Activated CD8-positive, alpha-beta T cell treated with anti-CD3 and anti-CD28 coated beads for 36 hours (primary cell): ENCODE data around the gene DUOXA2. TPM values are rescaled to one million over a fixed set of nuclear protein-coding genes. Genes with fewer than 3 reads are reported as not detected.
"Not testable (repeated sequence)": the region's sequence is repeated elsewhere in the genome, so short reads cannot be mapped to it uniquely, and the experiment has no call there.

Experiments
- ATAC-seq: fragments of 200-7000 bp; cut with Tn5 transposase; one replicate; pipeline ENCODE4 v1.10.0; 2021; ENCODE audit warnings: mild to moderate bottlenecking, moderate library complexity
- CTCF ChIA-PET: fragments of 350-600 bp; sonication (Branson Sonifier 250); formaldehyde crosslinking; loops from one replicate; lab custom pipeline; 2021; ENCODE audit warnings: antibody characterized with exemption; lab: Charles Lee
- POLR2A ChIA-PET: fragments of 350-600 bp; sonication (Branson Sonifier 250); formaldehyde crosslinking; loops from one replicate; lab custom pipeline; 2021; ENCODE audit warnings: antibody characterized with exemption; lab: Charles Lee
- DNase-seq: peaks from one replicate; pipeline ENCODE4 v3.0.0-alpha.2; 2020
- H3K27ac Mint-ChIP-seq: one replicate; pipeline ENCODE4 v1.8.0; 2021; ENCODE audit warnings: mild to moderate bottlenecking, mixed read lengths
- H3K27me3 Mint-ChIP-seq: one replicate; pipeline ENCODE4 v1.8.0; 2021; ENCODE audit warnings: mixed read lengths
- H3K36me3 Mint-ChIP-seq: one replicate; pipeline ENCODE4 v1.8.0; 2021; ENCODE audit warnings: low read depth, mixed read lengths
- H3K4me1 Mint-ChIP-seq: one replicate; pipeline ENCODE4 v1.8.0; 2021; ENCODE audit warnings: low read depth, mixed read lengths
- H3K4me3 Mint-ChIP-seq: one replicate; pipeline ENCODE4 v1.8.0; 2021; ENCODE audit warnings: mild to moderate bottlenecking, moderate library complexity, mixed read lengths
- H3K9me3 Mint-ChIP-seq: one replicate; pipeline ENCODE4 v1.8.0; 2021; ENCODE audit warnings: mixed read lengths
- intact Hi-C: fragments of 100-400 bp; cut with micrococcal nuclease; formaldehyde crosslinking; loops from one replicate; pipeline ENCODE4 v1.10.0; 2022
- total RNA-seq, 2 experiments: library from RNA; stranded (reverse); gene quantifications; one replicate each; pipeline ENCODE4 v1.2.3, GENCODE V29; 2021
- TF ChIP-seq, protein P1 (sequence below): fragments of 200-600 bp; IDR thresholded peaks from one replicate; pipeline ENCODE4 v1.8.0; 2022; ENCODE audit warnings: antibody characterized with exemption, mild to moderate bottlenecking

DUOXA2 gene
- total RNA-seq, 2 experiments from 2014 or later = not detected

DNA sequence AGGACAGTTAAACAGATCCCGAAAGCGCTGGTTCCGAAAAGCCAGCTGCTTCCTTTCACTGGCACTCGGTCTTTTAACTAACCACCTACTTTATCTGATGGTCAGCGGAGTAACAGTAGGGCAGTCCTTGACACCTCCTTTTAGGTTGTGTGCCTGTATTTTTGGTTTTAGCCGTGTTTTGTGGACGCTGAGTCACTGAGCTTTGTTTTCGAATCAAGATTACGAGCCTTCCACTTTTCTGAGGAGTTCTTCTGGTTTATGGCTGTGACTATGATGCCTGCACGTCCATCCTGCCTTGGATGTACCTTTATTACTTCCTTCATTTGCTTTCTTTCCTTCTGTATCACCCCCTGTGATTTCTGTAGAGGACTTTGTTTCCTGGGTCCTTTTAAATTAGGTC, 31.7 kb upstream of the DUOXA2 start:
- H3K4me1 Mint-ChIP-seq, H3K36me3 Mint-ChIP-seq, ATAC-seq, POLR2A ChIA-PET, H3K4me3 Mint-ChIP-seq, intact Hi-C loops, H3K9me3 Mint-ChIP-seq, H3K27ac Mint-ChIP-seq, DNase-seq: not testable (repeated sequence)
- CTCF ChIA-PET = interaction anchor here (1.6 kb wide), 1 partner anchor 36 kb away, joined by 4 read pairs; no protein-coding TSS in a partner anchor
- H3K27me3 Mint-ChIP-seq = peaks cover 11% of the 10 kb centered on the region

DNA sequence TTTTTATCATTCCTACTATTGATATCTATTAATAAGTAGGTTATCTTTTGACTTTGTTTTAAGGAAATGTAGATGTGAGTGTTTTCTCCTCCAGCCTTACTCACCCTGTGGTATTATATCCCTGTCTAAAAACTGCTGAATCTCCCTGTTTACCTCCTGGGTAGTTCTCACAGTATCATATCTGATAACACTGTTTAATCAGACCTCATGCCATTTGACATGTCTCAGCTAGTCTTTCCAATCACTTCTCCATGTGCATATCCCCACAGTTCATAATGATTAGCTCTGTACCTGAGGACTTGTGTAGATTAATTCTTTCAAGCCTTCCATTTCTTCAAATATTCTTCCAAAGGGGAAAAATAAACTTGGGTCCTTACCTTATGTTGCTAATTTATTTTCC, 30.9 kb upstream of the DUOXA2 start:
- ATAC-seq (no peak), DNase-seq (no peak)
- no peaks in the 10 kb centered on the region for H3K4me1 Mint-ChIP-seq
- POLR2A ChIA-PET = no interaction called here
- H3K27me3 Mint-ChIP-seq = peaks cover 13% of the 10 kb centered on the region
- H3K9me3 Mint-ChIP-seq = no peaks in the 10 kb centered on the region
- H3K4me3 Mint-ChIP-seq = no peak overlapping the region
- intact Hi-C loops = no loop called here
- TF ChIP-seq, protein P1, sequence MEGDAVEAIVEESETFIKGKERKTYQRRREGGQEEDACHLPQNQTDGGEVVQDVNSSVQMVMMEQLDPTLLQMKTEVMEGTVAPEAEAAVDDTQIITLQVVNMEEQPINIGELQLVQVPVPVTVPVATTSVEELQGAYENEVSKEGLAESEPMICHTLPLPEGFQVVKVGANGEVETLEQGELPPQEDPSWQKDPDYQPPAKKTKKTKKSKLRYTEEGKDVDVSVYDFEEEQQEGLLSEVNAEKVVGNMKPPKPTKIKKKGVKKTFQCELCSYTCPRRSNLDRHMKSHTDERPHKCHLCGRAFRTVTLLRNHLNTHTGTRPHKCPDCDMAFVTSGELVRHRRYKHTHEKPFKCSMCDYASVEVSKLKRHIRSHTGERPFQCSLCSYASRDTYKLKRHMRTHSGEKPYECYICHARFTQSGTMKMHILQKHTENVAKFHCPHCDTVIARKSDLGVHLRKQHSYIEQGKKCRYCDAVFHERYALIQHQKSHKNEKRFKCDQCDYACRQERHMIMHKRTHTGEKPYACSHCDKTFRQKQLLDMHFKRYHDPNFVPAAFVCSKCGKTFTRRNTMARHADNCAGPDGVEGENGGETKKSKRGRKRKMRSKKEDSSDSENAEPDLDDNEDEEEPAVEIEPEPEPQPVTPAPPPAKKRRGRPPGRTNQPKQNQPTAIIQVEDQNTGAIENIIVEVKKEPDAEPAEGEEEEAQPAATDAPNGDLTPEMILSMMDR = no peak
- CTCF ChIA-PET = interaction anchor here (1.6 kb wide), 1 partner anchor 35 kb away, joined by 4 read pairs; no protein-coding TSS in a partner anchor
- no peaks in the 10 kb centered on the region for H3K36me3 Mint-ChIP-seq
- no peak overlapping the region for H3K27ac Mint-ChIP-seq

DNA sequence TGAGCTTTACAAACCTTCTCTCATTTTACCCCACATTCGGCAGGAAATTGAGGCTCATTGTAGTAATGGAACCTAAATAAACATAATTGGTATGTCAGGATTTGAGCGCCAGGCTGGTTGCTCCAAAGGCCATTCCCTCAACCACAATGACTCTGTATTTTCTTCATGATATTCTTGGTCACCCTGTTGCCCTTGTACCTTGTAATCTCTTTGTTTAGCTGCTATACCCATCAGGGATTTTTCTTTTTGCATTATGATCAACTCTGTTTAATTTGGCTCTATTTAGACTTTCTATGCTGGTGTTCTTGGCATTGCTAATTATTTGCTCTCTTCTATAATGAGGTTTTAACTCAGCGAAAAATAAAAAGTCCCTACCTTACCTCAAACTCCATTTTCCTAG, 30.0 kb upstream of the DUOXA2 start:
- Mint-ChIP-seq H3K36me3 (no peaks in the 10 kb centered on the region), H3K27me3 (peaks cover 13% of the 10 kb centered on the region), H3K4me3 (no peak overlapping the region), H3K4me1 (no peaks in the 10 kb centered on the region), H3K9me3 (no peaks in the 10 kb centered on the region), H3K27ac (no peak overlapping the region)
- DNase-seq = no peak
- intact Hi-C loops = no loop called here
- ATAC-seq = no peak
- TF ChIP-seq, protein P1 = no peak
- ChIA-PET POLR2A (no interaction called here), CTCF (no interaction called here)

DNA sequence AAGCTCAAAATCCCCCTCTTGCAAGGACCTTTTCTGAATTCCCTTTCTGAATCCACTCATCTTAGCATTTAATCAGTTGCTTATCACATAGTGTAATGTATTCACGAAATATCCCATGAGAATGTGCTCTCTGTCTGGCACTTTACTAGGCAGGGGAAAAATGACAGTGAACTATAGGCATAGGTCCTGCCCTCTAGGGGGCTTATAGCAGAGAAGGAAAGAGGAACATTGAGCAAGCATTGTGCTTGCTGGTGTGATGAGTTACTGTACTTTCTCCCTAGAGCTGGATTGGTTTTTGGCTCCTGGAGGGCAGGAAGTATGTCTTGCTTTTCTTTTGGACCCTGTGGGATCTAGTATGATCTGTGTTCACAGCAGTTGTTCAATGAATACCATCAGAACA, 26.6 kb upstream of the DUOXA2 start:
- POLR2A ChIA-PET = no interaction called here
- DNase-seq = no peak
- H3K36me3 Mint-ChIP-seq = no peaks in the 10 kb centered on the region
- peaks cover 28% of the 10 kb centered on the region for H3K27me3 Mint-ChIP-seq
- H3K9me3 Mint-ChIP-seq = no peaks in the 10 kb centered on the region
- no peak for ATAC-seq
- no peak overlapping the region for H3K4me3 Mint-ChIP-seq
- intact Hi-C loops = no loop called here
- TF ChIP-seq, protein P1 = no peak
- H3K4me1 Mint-ChIP-seq = no peaks in the 10 kb centered on the region
- no peak overlapping the region for H3K27ac Mint-ChIP-seq
- CTCF ChIA-PET = interaction anchor here (2.2 kb wide), 1 partner anchor 31 kb away, joined by 10 read pairs; no protein-coding TSS in a partner anchor

DNA sequence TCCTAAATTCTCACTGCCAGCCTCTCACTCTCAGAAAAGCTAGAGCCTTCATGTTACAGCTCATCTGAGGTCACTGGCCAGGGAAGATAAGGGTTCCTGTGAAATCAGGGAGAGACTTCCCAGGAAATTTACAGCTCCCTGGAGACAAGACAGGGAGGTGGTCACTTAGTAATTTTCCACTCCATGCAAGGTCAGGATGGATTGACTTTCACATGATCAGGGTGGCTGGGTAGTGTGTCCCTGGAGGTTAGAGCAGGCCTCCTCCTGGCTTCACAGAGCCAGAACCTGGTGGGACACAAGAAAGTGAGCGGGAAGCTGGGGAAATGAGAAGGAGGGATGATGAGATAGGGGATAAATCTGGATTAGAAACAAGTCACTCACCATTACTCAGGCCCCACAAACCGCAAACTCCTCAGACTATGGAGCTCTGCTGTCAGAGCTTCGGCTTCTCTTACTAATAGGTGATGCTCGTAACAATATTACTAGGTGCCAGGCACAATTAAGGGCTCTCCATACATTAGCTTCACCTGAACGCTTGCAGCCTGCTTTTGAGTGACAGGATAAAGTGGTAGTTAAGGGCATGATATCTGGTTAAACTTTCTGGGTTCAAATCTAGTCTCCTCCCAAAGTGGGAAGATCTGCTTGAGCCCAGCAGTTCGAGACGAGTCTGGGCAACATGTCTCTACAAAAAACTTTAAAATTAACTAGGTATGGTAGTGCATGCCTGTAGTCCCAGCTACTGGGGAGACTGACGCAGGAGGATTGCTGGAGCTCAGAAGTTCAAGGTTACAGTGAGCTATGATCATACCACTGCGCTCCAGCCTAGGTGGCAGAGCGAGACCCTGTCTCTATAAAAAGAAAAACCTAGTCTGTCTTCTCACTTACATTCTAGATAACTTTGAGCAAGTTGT, 25.1 kb upstream of the DUOXA2 start:
- CTCF ChIA-PET = interaction anchor here (1.5 kb wide), 1 partner anchor 341 kb away, joined by 3 read pairs; no protein-coding TSS in a partner anchor
- H3K27ac Mint-ChIP-seq = no peak overlapping the region
- H3K4me3 Mint-ChIP-seq = no peak overlapping the region
- H3K36me3 Mint-ChIP-seq = no peaks in the 10 kb centered on the region
- DNase-seq (no peak), ATAC-seq (no peak)
- TF ChIP-seq, protein P1 = no peak
- H3K9me3 Mint-ChIP-seq = no peaks in the 10 kb centered on the region
- intact Hi-C loops = no loop called here
- H3K27me3 Mint-ChIP-seq = peaks cover 26% of the 10 kb centered on the region
- H3K4me1 Mint-ChIP-seq = no peaks in the 10 kb centered on the region
- POLR2A ChIA-PET = no interaction called here
